IPS-18c (cell line): Measurements from ENCODE around the gene TRIM75.
"Not testable (repeated sequence)": the region's sequence is repeated elsewhere in the genome, so short reads cannot be mapped to it uniquely, and the experiment has no call there.

Experiments
- H3K4me3 ChIP-seq: 2 replicates; pipeline ENCODE4 v1.7.0; 2013; ENCODE audit warnings: low read depth, mild to moderate bottlenecking, low read length, moderate library complexity; ENCODE audit not compliant: insufficient read depth
- H3K9me3 ChIP-seq: one replicate; pipeline ENCODE4 v1.6.1; 2013; ENCODE audit warnings: mild to moderate bottlenecking, low read length, moderate library complexity; ENCODE audit not compliant: control insufficient read depth, insufficient read depth

TRIM75 gene

GRCh38 chr4:165058666-165059065, 5.0 kb downstream of the TRIM75 start:
- Histone ChIP-seq H3K9me3 (no peaks in the 10 kb centered on the region), H3K4me3 (no peak overlapping the region)

- Histone ChIP-seq H3K4me3 (no peak overlapping the region), H3K9me3 (no peaks in the 10 kb centered on the region)
These were observed 5.7 kb downstream of the TRIM75 start for GRCh38 chr4:165059386-165059785.

GRCh38 chr4:165060938-165061337, 7.3 kb downstream of the TRIM75 start:
- Histone ChIP-seq H3K9me3 (no peaks in the 10 kb centered on the region), H3K4me3 (no peak overlapping the region)

GRCh38 chr4:165070560-165070959, 16.9 kb downstream of the TRIM75 start:
- no peak overlapping the region for H3K4me3 ChIP-seq
- H3K9me3 ChIP-seq, result no peaks in the 10 kb centered on the region

- H3K4me3 ChIP-seq, H3K9me3 ChIP-seq: not testable (repeated sequence)
These were observed 19.7 kb downstream of the TRIM75 start for GRCh38 chr4:165073346-165073745.

- H3K4me3 ChIP-seq, result no peak overlapping the region
- H3K9me3 ChIP-seq, result no peaks in the 10 kb centered on the region
These were observed 23.4 kb downstream of the TRIM75 start for GRCh38 chr4:165077034-165077578.

GRCh38 chr4:165079476-165079875, 25.8 kb downstream of the TRIM75 start:
- Histone ChIP-seq H3K4me3 (no peak overlapping the region), H3K9me3 (no peaks in the 10 kb centered on the region)

- not testable (repeated sequence) for H3K4me3 ChIP-seq, H3K9me3 ChIP-seq
These were observed 31.1 kb downstream of the TRIM75 start for GRCh38 chr4:165084787-165085186.

- Histone ChIP-seq H3K4me3 (no peak overlapping the region), H3K9me3 (no peaks in the 10 kb centered on the region)
These were observed 32.3 kb downstream of the TRIM75 start for GRCh38 chr4:165085946-165086345.

GRCh38 chr4:165088366-165088765, 34.7 kb downstream of the TRIM75 start:
- H3K4me3 ChIP-seq, result no peak overlapping the region
- H3K9me3 ChIP-seq, result no peaks in the 10 kb centered on the region

GRCh38 chr4:165092187-165092586, 38.5 kb downstream of the TRIM75 start:
- not testable (repeated sequence) for H3K4me3 ChIP-seq, H3K9me3 ChIP-seq

- Histone ChIP-seq H3K9me3 (no peaks in the 10 kb centered on the region), H3K4me3 (no peak overlapping the region)
These were observed 41.2 kb downstream of the TRIM75 start for GRCh38 chr4:165094873-165095272.

GRCh38 chr4:165095291-165095690, 41.6 kb downstream of the TRIM75 start:
- Histone ChIP-seq H3K9me3 (no peaks in the 10 kb centered on the region), H3K4me3 (no peak overlapping the region)

GRCh38 chr4:165096776-165097175, 43.1 kb downstream of the TRIM75 start:
- H3K9me3 ChIP-seq, result no peaks in the 10 kb centered on the region
- H3K4me3 ChIP-seq, result no peak overlapping the region

- H3K9me3 ChIP-seq, result no peaks in the 10 kb centered on the region
These were observed 48.0 kb downstream of the TRIM75 start for GRCh38 chr4:165101641-165102040.

GRCh38 chr4:165106518-165106917, 52.9 kb downstream of the TRIM75 start:
- Histone ChIP-seq H3K9me3 (no peaks in the 10 kb centered on the region), H3K4me3 (no peak overlapping the region)

More at GRCh38 chr4:165101641-165102040, 48.0 kb downstream of the TRIM75 start:
- no peak overlapping the region for H3K4me3 ChIP-seq
